Endothelial cell of umbilical vein (primary cell): ENCODE data around the gene RAB7B.

Source experiments
- EZH2 ChIP-seq: IDR thresholded peaks from 2 replicates; pipeline ENCODE4 v1.6.1; 2012; ENCODE audit warnings: borderline replicate concordance, low read depth, mild to moderate bottlenecking, moderate library complexity, low read length, inconsistent platforms; ENCODE audit not compliant: severe bottlenecking
- FOS ChIP-seq: IDR thresholded peaks from 2 replicates; pipeline ENCODE4 v1.6.1; 2011; ENCODE audit warnings: mild to moderate bottlenecking, low read length, moderate library complexity, borderline replicate concordance; ENCODE audit not compliant: insufficient read depth
- MAX ChIP-seq: IDR thresholded peaks from 2 replicates; pipeline ENCODE4 v1.6.1; 2011; ENCODE audit not compliant: insufficient read depth, insufficient read length
- POLR2A ChIP-seq: IDR thresholded peaks from 2 replicates; pipeline ENCODE4 v1.6.1; 2012; ENCODE audit warnings: low read depth, mild to moderate bottlenecking, control low read depth, low read length
- TF ChIP-seq, protein P1 (sequence below), 2 donors: IDR thresholded peaks; 1 replicate in 1 of 2; 2 replicates in 1 of 2; pipeline ENCODE4 v1.5.1; 2011; ENCODE audit warnings: low read length in 2 of 2, mild to moderate bottlenecking in 2 of 2, moderate library complexity in 2 of 2, control low read depth in 1 of 2, inconsistent platforms in 1 of 2, low read depth in 1 of 2; ENCODE audit not compliant: insufficient read depth in 1 of 2; ENCODE audit errors: extremely low read depth in 1 of 2

DNA sequence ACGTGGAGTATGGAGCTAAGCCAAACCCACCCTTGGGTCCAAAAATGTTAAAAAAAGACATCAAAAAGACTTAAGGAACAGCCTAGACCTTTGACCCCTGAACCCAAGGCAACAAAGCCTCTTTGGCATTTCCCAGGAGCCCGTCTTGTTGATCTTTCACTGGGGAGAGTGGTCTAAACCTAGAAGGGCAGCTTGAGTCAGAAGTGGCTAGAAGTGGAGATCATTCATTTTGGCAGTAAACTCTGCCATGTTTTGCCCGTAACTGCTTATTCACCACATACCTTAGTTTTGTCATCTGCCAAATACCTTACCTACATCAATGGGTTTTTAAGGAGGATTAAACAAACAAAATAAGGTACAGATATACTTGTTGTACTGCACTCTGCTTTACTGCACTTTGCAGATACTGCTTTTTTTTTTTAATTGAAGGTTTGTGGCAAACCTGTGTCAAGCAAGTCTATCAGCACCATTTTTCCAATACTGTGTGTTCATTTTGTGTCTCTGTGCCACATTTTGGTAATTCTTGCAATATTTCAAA is 22.2 kb upstream of the RAB7B start:
- TF ChIP-seq FOS (no peak), EZH2 (no peak), MAX (no peak), POLR2A (no peak)
- TF ChIP-seq, protein P1, sequence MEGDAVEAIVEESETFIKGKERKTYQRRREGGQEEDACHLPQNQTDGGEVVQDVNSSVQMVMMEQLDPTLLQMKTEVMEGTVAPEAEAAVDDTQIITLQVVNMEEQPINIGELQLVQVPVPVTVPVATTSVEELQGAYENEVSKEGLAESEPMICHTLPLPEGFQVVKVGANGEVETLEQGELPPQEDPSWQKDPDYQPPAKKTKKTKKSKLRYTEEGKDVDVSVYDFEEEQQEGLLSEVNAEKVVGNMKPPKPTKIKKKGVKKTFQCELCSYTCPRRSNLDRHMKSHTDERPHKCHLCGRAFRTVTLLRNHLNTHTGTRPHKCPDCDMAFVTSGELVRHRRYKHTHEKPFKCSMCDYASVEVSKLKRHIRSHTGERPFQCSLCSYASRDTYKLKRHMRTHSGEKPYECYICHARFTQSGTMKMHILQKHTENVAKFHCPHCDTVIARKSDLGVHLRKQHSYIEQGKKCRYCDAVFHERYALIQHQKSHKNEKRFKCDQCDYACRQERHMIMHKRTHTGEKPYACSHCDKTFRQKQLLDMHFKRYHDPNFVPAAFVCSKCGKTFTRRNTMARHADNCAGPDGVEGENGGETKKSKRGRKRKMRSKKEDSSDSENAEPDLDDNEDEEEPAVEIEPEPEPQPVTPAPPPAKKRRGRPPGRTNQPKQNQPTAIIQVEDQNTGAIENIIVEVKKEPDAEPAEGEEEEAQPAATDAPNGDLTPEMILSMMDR (IDR thresholded peaks at IDR 0.05; ENCODE audit: extremely low read depth in 1 of 2, insufficient read depth in 1 of 2, low read depth in 1 of 2, low read length in 2 of 2) = no peak
